Fibroblast of skin of right quadriceps (primary cell): ENCODE data around the gene CHN2.
"Not testable (repeated sequence)": the region's sequence is repeated elsewhere in the genome, so short reads cannot be mapped to it uniquely, and the experiment has no call there.

Experiments used
- DNase-seq: peaks from one replicate; pipeline ENCODE4 v3.0.0-alpha.2; 2013

The CHN2 gene

GRCh38 chr7:29262191-29262917, 67.8 kb downstream of the CHN2 start:
- no peak for DNase-seq

GRCh38 chr7:29263601-29264207, 69.1 kb downstream of the CHN2 start:
- DNase-seq, result not testable (repeated sequence)

GRCh38 chr7:29265208-29265923, 70.8 kb downstream of the CHN2 start:
- peak; percentile 31 for DNase-seq

DNA sequence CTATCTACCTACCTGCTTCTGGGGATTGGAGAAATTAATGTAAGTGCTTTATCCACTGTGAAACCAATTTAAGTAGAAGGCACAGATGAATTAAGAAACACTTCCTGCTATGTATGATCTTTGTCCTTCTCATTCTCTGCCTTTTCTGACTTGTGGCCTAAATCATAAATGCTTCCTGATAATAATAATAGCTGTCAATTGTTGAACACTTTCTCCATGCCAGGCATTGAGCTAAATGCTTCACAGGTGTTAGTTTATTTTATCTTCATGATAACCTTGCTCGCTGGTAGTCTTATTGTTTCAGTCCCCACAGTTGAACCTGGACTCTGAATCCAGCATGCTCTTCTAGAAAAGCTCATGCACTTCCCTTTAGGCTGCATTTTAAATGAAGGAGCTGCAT, 75.4 kb downstream of the CHN2 start:
- no peak for DNase-seq

GRCh38 chr7:29270594-29271318, 76.2 kb downstream of the CHN2 start:
- DNase-seq, result no peak

GRCh38 chr7:29271319-29271658, 76.7 kb downstream of the CHN2 start:
- no peak for DNase-seq

GRCh38 chr7:29272057-29272456, 77.5 kb downstream of the CHN2 start:
- DNase-seq, result no peak

DNA sequence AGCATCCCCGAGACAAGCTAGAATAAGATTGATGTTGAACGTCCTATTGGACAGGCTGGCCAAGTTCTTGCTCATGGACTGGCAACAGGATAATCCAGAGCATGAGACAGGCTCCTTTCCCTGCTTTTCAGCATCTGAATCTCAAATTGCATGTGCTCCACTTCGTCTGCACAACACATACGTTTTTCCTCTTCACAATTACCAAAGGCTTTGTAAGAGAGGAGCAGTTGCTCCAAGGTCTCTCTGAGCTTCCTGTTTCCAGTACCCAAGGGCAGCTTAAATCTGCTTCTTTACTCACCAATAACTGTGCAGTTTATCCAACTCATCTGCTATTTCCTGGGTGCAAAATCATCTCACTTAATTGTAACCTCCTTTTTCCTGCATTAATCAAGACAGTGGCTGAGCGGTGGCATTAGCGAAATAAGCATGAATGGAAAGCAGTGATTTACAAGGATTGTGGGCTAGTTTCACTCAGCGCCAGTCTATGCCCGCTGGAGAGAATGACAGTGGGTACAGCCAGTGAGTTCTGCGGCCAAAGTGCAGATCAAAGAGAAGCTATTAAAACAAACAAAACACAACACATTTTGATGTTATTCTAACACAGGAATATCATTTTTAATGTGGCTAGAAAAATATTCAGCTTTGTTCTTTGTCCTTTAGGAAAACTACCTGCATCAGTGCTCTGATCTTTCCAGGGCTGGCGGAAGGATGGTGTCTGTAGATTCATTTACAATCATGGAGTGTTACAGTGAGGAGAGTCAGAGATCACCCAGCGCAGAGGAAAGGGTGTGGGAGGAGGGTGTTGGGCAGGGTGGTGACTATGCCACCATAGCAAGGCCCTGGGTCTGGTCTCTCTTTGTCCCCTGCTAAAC, 79.8 kb downstream of the CHN2 start:
- DNase-seq, result peak; percentile 72

DNA sequence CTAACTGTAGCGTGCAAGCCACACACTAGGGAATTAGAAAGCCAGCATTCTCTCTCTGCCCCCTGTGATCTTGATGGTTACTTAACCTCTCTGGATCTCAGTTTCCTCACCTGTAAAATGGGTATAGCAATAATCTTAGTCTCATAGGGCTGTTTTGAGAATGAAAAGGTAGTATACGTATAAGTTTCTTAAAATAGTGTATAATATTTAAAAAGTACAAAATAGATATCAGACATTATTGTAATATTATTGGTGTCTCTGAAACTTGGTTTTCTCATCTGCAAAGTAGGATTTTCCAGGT, 80.4 kb downstream of the CHN2 start:
- DNase-seq, result no peak

DNA sequence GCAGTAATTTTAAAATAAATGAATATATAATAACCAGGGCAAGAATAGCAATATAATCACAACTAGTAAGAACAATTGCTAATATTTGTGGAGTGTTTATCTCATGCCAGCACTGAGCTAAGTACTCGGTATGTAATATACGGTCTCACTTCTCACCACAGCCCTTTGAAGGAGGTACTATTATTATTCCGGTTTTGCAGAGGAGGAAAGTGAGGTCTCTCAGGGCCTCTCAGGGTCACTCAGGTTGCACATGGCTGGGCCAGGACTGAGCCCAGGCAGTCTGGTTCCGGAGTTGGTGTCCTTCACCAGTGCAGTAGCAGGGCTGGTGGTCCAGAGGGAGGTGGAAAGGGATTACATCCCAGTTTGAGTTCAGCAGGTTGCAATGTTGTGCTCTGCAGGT, 80.9 kb downstream of the CHN2 start:
- DNase-seq, result no peak

DNA sequence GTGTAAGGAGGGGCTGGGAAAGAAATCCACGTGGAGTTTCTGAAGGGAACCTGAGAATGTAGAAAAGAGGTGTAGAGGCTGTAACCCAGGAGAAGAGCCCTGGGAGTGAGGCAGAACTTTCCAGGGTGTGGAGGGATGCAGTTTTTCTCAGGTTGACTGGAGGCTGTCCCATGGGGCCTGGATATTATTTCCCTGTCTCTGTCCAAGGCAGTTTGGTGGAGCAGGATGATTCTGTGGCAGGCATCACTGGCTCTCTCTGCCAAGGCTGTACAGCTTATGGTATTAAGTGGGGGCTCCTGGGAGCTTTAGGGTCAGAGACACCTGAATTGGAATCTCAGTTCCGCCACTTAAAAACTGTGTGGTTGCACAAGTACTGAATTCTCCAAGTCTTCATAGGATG, 81.6 kb downstream of the CHN2 start:
- no peak for DNase-seq

DNA sequence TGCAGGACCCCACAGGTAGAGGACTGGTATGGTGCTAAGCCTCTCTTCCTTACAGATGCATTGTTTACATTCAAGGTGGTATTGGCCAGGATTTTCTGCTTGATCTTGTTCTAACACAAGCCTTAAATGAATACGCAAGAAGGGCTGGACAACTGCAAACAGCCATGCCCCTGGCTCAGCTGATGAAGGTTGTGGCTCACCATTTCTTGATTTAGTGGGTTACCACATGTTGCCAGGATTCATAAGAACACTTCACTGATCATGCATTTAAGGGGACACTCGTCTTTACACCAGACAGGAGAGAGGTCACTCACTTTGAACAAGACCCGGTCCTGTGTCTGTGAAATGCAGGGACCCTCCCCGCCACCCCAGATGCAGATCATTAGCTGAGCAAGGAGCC, 82.2 kb downstream of the CHN2 start:
- no peak for DNase-seq

GRCh38 chr7:29277436-29278215, 83.1 kb downstream of the CHN2 start:
- no peak for DNase-seq

- DNase-seq, result no peak
These were observed 83.9 kb downstream of the CHN2 start for GRCh38 chr7:29278337-29279069.

GRCh38 chr7:29281782-29282541, 87.4 kb downstream of the CHN2 start:
- peak; percentile 74 for DNase-seq

DNA sequence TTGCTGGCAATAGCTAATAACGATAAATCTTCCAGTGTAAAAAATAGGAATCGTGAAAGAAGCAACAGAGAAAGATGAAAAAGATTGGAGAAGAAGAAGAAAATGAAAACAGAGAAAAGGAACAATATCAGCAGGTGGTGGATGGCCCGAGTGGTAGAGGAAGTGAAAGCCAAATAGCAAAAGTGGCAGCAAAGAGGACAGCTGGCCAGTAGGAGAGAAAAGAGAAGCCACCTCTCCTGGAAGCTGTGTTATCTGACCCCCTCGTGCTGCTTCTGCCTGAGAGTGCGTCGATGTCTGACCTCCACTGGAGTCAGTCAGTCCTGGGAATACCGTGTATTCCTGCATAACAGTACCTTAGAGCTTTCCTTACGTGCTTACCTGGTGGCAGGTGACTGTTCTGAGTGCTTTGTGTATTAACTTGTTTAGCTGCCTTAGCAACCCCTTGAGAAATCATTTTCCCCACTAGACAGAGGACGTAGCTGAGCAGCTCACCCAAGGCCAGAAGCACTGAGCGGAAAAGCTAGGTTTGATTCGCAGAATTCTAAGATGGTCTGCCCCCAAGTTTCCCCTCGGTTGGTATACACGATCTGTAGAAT, 88.3 kb downstream of the CHN2 start:
- no peak for DNase-seq

GRCh38 chr7:29284696-29285443, 90.3 kb downstream of the CHN2 start:
- DNase-seq, result no peak

GRCh38 chr7:29285444-29285793, 90.8 kb downstream of the CHN2 start:
- DNase-seq, result peak; percentile 96

DNA sequence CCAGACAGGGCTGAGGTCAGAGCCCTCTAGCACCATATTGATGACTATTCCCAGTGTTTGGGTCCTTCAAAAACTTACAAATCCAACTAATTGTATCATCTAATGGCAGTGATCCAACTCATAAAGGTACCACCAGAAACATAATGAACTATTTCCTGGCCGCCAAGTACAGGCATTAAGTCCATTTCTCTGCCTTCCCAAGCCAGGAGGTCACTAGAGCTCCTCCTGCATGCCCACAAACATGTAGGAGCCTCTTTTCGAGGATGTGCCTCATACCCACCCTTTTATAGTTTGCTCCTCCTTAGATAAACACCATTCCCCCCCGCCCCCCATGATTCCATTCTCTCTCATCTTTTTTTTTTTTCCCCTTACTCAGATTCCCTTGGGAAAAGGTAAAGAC, 91.3 kb downstream of the CHN2 start:
- no peak for DNase-seq
